HTR-8/SVneo (cell line): Measurements from ENCODE around the gene RAB40B.

ENCODE experiments used
- DNase-seq: peaks from one replicate; pipeline ENCODE4 v3.0.0; 2011; ENCODE audit warnings: low spot score, mixed read lengths; ENCODE audit not compliant: insufficient read length
- FAIRE-seq: peaks from 2 replicates; lab custom pipeline; 2011; peaks lifted over from hg19 to GRCh38; lab: Jason Lieb, UNC

RAB40B gene

DNA sequence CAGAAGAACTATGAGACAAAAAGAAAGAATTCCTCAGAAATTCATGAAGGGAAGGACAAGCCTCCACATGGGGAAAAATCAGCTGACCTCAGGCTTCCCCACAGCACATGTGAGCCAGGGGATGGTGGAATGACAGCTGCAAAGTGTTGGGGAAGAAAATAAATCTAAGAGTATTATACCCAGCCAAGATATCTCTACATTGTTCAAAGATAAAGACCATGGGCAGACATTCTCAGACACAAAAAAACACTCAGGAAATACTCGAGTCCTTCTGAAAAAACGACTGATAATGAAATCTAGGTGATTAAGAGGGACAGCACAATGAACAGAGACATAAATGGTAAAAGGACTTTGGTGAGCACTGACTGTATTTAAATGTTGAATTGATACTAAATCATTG is 3.9 kb downstream of the RAB40B start:
- DNase-seq, result no peak
- no peak for FAIRE-seq

DNA sequence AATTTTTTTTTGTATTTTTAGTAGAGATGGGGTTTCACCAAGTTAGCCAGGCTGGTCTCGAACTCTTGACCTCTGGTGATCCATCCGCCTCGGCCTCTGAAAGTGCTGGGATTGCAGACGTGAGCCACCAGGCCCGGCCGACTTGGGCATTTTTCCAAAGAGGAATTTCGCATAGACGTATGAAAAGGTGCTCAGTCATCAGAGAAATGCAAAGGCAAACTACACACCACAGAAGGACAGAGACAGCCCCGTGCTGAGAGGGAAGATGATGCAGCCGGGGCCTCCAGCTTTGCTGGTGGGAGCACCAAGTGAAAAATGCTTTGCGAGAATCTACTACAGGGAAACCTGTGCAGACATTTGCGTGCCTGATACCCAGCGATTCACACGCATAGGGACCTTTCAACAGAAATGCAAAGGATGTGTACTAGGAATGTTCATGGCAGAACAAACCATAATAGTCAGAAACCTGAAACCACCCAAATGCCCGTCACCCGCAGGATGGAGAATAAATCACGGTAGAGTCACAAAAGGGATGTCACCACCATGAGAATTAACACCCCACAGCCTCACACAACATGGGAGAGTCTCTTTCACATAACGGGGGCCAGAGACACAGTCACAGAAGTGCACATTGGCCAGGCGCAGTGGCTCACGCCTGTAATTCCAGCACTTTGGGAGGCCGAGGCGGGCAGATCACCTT is 5.2 kb downstream of the RAB40B start:
- DNase-seq (no peak), FAIRE-seq (no peak)

DNA sequence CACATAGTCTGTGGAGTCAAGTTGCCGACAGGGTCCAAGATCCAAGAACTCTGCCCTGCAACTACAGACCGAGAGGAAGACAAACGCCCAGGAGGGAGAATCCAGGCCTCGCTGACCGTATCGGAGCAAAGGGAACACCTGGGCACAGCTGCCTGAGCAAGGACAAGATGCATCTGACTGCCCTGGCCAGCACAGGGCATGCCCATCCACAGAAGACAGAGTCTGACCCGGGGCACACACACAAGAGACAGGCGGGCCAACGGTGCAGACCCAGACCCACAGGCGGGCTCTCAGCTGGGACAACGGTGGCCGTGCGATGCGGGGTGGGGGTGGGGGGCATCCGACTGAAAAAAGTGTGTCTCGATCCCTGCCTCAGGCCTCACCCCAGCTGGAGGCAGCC is 6.2 kb downstream of the RAB40B start:
- DNase-seq (no peak), FAIRE-seq (no peak)

DNA sequence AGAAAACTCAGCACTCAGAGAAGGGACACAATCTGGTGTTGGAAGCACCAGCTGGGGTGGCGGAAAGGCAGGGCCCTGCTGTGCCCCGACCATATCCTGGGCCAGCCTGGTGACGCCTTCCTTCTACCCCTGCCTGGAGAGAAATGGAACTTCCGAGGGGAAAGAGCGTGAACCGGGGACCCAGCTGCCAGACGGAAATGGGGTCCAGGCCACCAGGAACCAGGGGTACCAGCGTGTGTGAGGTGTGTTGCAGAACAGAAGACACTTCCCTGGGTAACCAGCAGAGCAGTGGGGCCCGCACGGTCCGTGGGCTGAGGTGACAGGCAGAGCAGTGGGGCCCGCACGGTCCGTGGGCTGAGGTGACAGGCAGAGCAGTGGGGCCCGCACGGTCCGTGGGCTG is 6.8 kb downstream of the RAB40B start:
- no peak for DNase-seq
- no peak for FAIRE-seq

DNA sequence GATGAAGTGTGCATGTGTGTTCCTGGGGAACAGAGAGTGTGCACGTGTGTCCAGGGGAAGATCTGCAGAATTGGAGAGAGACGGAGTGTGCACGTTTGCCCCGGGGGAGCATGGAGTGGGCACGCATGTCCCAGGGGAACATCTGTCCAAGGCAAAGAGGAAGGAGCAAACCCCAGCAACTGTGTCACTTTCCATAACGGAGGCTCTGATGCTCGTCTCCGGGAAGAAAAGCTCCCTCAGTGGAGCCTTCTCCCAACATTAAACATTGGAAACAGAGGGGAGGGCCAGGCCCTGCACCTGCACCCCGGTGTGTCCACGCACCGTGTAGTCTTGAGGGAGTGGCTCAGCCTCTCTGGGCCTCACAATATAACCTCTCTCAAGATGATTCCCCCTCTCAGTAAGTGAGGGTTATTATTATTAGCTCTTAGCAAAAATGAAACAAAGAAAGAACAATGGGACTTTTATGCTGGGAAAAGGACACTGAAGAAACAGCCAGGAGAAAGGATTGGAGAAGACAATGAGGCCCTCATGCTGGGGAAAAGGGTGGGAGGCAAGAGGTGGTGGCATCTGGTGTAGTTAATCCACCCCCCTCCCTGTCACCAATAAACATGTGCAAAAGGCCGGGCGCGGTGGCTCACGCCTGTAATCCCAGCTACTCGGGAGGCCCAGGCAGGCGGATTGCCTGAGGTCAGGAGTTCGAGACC is 7.6 kb downstream of the RAB40B start:
- DNase-seq (no peak), FAIRE-seq (no peak)

DNA sequence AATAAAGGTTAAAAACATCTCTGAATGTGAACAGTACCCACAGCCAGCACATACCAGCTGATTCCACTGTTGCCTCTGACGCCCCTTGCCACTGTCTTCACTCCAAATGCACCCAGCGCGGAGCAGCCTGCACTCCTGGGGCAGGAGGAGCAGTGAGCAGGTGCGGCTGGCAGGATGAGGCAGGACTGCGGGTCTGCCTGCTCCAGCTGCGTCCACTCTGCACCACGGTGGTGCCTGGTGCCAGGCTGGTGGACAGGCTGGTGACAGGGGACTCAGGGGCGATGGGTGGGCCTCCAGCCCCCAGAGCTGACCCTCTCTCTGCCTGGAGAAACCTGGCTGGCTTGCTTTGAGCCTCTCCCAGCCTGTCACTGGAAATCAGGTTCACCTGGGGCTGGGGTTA is 9.4 kb downstream of the RAB40B start:
- DNase-seq (no peak), FAIRE-seq (no peak)

DNA sequence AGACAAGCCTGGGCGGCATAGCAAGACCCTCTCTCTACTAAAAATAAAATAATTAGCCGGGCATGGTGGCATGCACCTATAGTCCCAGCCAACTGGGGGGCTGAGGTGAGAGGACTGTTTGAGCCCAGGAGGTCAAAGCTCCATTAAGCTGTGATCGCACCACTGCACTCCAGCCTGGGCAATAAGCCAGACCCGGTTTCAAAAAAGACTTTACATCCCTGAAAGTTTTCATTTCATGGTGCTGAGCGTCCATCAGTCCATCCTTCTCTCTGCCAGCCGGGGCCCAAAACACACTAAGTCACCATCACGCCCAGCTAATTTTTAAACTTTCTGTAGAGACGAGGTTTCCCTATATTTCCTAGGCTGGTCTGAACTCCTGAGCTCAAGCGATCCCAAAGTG is 10.6 kb downstream of the RAB40B start:
- no peak for FAIRE-seq
- no peak for DNase-seq

GRCh38 chr17:82687375-82687861 is 11.1 kb downstream of the RAB40B start:
- FAIRE-seq (no peak), DNase-seq (no peak)

DNA sequence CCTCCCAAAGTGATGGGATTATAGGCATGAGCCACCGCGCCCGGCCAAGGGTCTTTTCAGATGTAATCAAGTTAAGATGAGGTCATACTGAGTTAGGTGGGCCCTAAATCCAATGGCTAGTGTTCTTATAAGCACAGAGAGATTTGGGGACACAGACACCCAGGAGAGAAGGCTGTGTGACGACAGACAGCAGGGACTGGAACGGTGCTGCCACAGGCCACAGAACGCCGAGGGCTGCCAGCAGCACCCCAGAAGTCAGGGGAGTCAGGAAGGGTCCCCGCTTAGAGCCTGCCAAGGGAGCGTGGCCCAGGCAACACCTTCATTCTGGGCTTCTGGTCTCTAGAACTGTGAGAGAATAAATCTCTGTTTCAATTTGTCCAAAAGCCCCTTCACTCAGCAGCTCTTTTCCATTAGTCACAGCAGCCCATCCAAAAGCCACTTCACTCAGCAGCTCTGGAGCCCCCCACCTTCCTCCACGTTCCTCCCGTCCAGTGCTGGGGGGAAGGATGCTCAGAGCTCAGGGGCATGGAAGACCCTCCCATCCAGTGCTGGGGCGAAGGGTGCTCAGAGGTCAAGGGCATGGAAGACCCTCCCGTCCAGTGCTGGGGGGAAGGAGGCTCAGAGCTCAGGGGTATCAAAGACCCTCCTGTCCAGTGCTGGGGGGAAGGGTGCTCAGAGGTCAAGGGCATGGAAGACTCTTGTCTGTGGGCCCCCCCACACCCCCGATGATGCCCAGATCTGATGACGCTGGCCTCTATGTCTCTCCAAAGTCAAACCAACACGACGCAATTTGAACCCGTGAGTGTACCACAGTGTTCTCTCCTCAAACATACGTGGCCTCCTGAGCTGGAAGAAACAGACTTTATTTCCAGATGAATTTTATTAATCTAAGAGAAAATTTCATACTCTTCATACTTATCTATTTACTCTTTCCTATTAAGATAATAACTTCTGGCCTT is 11.9 kb downstream of the RAB40B start:
- no peak for DNase-seq
- no peak for FAIRE-seq

DNA sequence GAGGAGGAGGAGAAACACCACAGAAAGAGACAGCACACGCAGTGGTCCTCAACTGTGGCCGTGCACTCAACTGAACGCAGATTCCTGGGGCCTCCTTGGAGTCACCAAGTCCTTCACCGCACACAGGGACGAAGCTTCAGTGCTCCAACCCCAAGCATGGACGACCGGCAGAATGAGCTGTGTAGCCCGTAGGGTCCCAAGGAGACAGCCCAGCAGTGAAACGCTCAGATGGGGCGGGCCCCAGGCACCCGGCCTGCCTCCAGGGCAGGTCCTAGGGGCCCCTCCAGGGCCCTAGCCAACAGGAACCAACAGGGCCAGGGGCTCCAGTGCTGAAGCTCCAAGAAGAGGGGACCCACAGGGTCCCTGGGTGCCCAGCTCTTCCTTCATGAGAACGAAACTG is 13.2 kb downstream of the RAB40B start:
- no peak for DNase-seq
- no peak for FAIRE-seq

DNA sequence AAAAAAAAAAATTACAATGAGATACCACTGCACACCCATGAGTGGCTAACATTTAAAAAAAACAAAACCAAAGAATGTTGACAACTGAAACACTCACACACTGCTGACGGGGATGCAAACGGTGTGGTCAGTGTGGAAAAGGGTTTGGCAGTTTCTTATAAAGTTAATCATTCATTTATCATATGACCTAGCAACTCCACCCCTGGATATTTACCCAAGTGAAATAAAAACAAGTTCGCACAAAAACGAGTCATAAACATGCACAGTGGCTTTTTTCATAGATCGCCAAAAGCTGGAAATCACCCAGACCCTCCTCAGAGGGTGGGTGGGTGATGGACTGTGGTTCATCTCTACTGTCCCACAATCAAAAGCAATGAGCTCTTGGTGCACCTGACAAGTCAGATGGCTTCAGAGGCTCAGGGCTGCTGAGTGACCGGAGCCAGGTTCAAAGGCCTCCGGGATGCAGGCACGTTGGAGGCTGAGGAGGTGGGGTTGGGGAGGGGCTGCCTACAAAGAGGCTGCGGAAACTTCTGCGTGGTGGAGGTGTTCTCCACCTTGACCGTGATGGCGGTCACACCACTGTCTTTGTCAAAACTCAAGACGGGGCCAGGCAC is 14.2 kb downstream of the RAB40B start:
- DNase-seq (no peak), FAIRE-seq (no peak)

- FAIRE-seq, result no peak
Measured at GRCh38 chr17:82683534-82683933, 15.0 kb downstream of the RAB40B start.

GRCh38 chr17:82681547-82681946 is 17.0 kb downstream of the RAB40B start:
- FAIRE-seq (no peak), DNase-seq (no peak)

More at GRCh38 chr17:82683534-82683933, 15.0 kb downstream of the RAB40B start:
- DNase-seq, result no peak

DNA sequence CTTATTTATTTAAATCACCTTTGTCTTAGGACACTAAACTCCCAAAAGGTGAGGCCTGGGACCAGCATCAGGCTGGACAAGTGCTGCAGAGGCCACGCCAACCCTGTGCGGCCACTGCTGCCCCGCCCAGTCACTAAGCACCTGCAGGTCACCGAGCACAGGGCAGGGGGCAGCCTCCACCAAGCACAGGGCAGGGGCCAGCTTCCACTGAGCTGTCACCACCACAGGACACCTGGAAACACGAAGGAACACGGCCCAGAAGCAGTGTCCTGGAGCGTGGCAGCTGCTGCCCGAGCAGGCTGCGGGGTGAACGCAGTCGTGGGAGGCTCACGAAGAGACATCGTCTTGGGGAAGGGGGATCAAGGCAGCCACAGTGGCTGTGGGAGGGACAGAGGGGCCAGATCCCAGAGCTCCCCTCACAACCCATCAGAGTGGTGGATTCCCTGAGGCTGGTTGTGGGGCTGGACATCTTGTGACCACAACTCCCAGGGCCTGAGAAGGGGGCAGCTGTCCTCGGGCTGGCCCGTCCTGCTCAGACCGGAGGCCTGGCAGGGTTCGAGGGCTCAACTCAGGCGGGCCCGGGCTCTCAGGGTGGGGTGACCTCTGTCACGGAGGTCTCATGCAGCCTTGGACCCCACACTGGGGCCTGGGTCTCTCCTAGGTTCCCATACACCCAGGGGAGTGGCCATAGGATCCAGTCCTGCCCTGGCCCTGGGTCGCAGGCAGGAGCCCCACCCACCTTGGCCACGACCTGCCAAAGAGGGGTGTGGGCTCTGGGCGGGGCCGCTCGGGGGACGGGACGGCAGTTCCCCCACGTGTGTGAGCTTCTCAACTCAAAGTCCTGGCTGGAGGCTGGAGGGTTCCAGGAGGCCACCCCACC is 18.7 kb downstream of the RAB40B start:
- FAIRE-seq (no peak), DNase-seq (no peak)

- no peak for FAIRE-seq
- no peak for DNase-seq
Measured at GRCh38 chr17:82678265-82678891, 20.1 kb downstream of the RAB40B start.

- no peak for FAIRE-seq
- no peak for DNase-seq
Measured at GRCh38 chr17:82677353-82677925, 21.1 kb downstream of the RAB40B start.

GRCh38 chr17:82675476-82676245 is 22.8 kb downstream of the RAB40B start:
- FAIRE-seq, result no peak

More at GRCh38 chr17:82675476-82676245, 22.8 kb downstream of the RAB40B start:
- no peak for DNase-seq
